NOMO-1 treated with DMSO at 0.1 percent for 48 hours (cell line): ENCODE data around the gene MYO5A.
A peak's percentile ranks its signal among the peaks of the same experiment; 100 is the strongest.

Experiments
- DNase-seq: peaks from one replicate; lab custom pipeline; 2025; ENCODE audit not compliant: unreplicated experiment; lab: John Stamatoyannopoulos, UW

The MYO5A gene

DNA sequence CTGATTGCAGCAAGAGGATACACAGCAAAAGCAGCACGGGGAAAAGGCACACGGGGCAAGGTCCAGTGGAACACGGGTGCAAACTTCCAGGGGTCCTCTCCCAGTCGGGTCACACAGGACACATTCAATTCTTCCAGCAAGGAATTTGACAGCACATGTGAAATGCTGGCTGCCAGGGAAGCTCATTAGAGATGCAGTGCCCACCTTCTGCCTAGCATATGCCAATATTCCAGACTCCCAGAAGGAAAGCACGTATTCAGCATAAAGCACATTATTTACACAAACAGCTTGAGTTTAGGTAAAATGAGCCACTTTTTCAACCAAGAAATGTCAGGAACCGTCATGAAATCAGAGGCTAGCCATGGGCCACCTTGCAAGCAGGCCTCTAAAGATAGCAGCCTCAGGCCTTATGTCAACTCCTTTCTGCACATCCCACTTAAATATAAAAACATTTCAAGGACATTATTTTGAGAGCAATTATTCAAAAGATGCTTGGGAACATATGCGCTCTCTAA lies 252.4 kb downstream of the MYO5A start:
- no peak for DNase-seq

DNA sequence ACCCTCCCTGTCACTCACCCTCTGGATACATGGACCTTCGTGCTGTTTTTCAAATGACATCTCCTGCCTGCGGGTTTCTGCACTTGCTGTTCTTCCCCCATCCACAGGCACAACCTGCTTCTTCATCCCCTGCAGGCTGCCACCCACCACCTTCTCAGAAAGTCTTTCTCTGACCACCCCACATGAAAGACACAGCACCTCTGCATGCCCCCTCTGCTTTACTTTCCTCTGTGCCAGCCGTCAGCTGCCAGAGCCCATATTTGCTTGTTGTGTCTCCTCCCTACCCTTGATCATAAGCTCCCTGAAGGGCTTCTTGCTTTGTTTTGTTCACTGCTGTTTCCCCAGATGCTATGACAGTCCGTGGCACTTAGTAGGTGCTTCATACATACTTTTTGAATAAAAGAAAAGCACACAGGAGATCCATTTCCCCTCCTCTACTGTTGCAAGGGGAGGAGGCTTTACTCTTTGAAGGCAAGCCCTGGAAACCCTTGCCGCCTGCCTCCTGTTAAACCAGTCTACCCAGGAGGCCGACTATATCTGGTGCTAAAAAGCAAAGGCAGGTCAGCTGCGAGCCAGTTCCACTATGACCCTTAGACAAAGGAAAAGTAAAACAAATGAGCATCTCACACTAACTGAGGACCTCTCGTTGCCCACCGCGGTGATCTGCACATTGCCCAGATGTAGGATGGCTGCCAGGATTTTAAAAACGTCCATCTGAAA lies 265.0 kb downstream of the MYO5A start:
- DNase-seq: no peak

GRCh38 chr15:52262364-52262763 lies 266.3 kb downstream of the MYO5A start:
- no peak for DNase-seq

DNA sequence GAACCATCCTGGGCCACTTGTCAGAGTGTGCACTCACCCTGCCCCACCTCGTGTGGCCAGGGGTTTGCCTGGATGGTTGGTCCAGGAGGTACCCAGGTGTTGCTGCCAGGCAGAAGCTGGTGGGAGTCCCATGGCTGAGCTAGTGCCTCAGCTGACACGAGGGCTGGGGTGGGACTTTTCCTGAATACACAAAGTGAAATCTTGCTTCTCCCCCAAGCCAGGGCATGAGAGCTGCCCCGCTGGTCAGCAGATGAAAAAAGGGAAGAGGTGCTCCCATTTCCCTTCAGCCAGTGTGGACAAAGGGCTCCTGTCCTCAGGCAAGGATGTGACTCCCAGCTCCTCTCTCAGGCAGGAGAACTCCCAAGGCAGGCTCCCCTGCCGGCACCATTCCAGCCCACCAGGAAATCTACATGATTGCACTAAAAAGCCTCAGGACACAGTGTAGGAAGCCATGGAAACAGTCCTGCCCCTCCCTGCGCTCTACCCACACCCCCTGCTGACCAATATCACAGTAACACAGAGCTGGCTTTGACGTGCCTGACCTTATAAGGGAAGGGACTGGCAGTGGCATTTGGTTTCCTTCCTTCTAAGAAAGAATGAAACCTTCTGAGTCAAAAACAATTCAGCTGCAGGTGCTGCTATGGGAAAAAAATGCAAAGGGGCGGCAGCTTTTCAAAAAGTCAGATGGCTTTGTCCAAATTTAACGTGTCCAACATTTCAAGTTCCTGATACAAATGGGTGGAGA lies 267.0 kb downstream of the MYO5A start:
- DNase-seq: peak; percentile 54

DNA sequence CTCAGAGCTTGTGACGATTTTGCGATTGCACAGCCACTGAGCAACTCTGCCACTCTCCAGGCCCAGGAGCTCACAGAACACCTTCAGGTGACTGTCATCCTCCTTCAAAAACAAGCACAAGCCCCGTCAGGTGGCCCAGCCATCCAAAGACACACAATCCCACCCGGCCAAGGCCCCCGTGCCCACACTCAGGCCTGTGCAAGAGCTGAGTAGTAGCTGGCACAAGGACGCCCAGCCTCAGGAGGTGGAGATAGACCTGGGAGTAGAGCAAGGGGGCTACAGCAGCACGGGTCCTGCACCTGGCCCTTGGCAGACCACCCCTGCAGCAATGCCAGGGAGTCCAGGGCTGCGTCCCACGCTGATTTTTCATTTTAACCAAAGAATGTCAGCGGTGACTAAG lies 267.7 kb downstream of the MYO5A start:
- no peak for DNase-seq

DNA sequence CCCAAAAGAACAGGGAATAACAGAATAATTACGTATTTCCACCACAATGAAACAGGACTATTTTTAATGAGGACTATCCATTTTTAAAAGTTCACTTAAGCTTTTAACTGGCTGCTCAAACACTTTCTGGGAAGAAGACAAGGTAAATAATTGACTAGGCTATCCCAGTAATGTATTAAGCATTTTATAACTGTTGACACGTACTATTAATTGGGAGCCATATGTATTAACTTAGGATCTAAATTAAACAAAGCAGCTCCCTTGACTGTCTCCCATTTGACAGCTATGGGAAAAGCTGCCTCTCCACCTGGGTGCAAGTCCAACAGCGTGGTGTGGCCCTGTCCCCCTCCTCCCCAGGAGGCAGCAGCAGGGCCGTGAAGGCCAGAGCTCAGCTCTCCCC lies 269.2 kb downstream of the MYO5A start:
- DNase-seq: no peak

- DNase-seq: no peak
These were observed 270.2 kb downstream of the MYO5A start for GRCh38 chr15:52258461-52258860.

DNA sequence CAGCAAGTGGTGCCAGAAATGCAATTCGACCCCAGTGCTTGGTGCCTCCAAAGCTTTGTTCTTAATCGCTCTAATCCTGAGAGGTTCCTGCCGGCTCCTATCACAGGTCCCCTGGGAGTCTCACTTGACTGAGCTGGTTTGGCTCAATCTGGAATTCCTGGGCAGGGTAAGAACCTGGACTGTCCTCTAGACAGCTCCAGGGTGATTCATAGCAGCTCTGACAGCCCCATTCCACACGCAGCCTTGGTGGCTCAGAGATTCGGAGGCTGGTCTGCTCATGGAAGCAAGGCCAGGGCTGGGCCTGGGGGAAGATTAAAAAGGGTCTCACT lies 271.0 kb downstream of the MYO5A start:
- DNase-seq: no peak
